HL-60 (cell line): Measurements from ENCODE around the gene PRR7.
A peak's percentile ranks its signal among the peaks of the same experiment; 100 is the strongest.

ENCODE experiments used
- CTCF ChIP-seq: IDR thresholded peaks from one replicate; pipeline ENCODE4 v1.5.1; 2011; ENCODE audit warnings: low read length, control low read depth, inconsistent platforms; ENCODE audit not compliant: insufficient read depth
- POLR2AphosphoS5 ChIP-seq: IDR thresholded peaks from 2 replicates; pipeline ENCODE4 v1.6.1; 2012; ENCODE audit warnings: low read depth
- SPI1 ChIP-seq: IDR thresholded peaks from 2 replicates; pipeline ENCODE4 v1.6.1; 2012; ENCODE audit warnings: low read depth, mild to moderate bottlenecking, borderline replicate concordance
- TF ChIP-seq, protein P1 (sequence below): IDR thresholded peaks from 2 replicates; pipeline ENCODE4 v1.6.1; 2012; ENCODE audit warnings: low read depth; ENCODE audit not compliant: insufficient replicate concordance

GRCh38 chr5:177403102-177403791, 43.4 kb upstream of the PRR7 start:
- TF ChIP-seq CTCF (no peak), POLR2AphosphoS5 (peak; percentile 33; the same call in 1 of the 2 replicates), SPI1 (no peak)
- TF ChIP-seq, protein P1, sequence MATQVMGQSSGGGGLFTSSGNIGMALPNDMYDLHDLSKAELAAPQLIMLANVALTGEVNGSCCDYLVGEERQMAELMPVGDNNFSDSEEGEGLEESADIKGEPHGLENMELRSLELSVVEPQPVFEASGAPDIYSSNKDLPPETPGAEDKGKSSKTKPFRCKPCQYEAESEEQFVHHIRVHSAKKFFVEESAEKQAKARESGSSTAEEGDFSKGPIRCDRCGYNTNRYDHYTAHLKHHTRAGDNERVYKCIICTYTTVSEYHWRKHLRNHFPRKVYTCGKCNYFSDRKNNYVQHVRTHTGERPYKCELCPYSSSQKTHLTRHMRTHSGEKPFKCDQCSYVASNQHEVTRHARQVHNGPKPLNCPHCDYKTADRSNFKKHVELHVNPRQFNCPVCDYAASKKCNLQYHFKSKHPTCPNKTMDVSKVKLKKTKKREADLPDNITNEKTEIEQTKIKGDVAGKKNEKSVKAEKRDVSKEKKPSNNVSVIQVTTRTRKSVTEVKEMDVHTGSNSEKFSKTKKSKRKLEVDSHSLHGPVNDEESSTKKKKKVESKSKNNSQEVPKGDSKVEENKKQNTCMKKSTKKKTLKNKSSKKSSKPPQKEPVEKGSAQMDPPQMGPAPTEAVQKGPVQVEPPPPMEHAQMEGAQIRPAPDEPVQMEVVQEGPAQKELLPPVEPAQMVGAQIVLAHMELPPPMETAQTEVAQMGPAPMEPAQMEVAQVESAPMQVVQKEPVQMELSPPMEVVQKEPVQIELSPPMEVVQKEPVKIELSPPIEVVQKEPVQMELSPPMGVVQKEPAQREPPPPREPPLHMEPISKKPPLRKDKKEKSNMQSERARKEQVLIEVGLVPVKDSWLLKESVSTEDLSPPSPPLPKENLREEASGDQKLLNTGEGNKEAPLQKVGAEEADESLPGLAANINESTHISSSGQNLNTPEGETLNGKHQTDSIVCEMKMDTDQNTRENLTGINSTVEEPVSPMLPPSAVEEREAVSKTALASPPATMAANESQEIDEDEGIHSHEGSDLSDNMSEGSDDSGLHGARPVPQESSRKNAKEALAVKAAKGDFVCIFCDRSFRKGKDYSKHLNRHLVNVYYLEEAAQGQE = no peak
